ENCODE results near the gene NPRL2.
"Not testable (repeated sequence)": the region's sequence is repeated elsewhere in the genome, so short reads cannot be mapped to it uniquely, and the experiment has no call there.

NPRL2 gene

DNA sequence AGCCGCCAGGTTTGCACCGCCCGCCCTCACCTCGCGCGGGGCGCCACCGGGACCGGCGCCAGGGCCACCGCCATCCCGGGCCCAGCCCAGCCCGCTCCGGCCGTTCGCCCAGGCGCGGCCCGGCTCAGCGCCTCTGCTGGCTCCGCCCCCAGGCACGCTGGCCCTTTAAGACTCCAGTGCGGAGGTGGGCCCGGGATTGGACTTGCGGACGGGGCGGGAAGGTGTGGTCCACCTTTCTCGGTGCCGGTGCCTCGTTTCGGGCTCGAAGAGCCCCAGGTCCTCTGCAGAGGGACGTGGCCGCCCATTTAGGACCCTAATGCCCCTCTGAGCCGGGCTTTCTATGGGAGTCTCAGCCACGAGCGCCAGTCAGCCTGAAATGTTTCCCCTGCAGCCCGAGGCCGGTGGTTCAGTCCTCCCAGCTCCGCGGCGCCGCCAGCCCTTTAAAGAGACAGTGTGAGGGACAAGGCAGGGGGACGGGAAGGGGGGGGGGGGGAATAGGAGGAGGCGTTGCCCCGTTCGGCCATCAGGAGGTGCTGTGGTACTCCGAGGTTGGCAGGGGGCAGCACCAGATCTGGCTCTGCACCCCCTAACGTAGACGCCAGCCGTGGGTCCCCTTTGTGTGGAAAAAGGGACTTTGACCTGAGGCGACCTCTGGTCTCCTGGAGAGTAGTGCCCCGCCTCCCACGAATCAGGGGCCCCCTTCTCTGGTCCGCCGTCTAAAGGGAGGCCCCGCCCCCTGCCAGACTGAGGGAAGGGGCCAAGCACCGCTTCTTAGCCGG is 29.1 kb downstream of the NPRL2 start:
- intact Hi-C loops (cut with DNase I) = loop anchor here (10.0 kb wide), 2 partner anchors 47 to 97 kb away; partner anchors contain the start of gene LSMEM2

DNA sequence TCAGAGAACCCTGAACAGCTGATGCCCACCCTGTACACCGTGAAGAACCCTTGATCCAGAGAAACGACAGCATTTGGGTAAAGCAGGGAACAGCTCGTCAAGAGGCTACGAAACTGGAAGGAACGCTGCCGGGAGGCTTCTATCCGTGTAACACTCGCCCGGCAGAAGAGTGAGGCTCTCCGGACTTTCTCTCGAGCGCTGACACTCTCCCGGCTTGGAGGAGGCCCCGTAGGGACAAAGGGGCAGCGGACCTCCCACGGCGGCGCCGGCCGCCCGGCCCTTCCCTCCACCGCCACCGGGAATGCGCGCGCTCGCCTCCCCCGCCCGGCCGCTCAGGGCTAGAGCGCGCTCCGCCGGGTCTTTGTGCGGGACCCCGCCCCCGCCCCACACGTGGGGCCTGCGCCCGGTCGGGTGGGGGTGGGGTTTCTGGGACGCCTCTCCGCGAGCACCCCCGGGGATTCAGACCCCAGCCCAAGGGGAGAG is 29.7 kb downstream of the NPRL2 start:
- intact Hi-C loops (cut with DNase I) = loop anchor here (10.0 kb wide), 2 partner anchors 46 to 96 kb away; partner anchors contain the start of gene LSMEM2
- peak in 41 of 42 donors; percentile 66 to 93 (median 85) for DNase-seq

More for the DNA sequence above, 29.1 kb downstream of the NPRL2 start:
- DNase-seq = peak; percentile 77 to 97 (median 91)

GRCh38 chr3:50319894-50320625 is 30.5 kb downstream of the NPRL2 start:
- DNase-seq = no peak
- intact Hi-C loops (cut with DNase I) = loop anchor here (10.0 kb wide), 2 partner anchors 45 to 95 kb away; partner anchors contain the start of gene LSMEM2

DNA sequence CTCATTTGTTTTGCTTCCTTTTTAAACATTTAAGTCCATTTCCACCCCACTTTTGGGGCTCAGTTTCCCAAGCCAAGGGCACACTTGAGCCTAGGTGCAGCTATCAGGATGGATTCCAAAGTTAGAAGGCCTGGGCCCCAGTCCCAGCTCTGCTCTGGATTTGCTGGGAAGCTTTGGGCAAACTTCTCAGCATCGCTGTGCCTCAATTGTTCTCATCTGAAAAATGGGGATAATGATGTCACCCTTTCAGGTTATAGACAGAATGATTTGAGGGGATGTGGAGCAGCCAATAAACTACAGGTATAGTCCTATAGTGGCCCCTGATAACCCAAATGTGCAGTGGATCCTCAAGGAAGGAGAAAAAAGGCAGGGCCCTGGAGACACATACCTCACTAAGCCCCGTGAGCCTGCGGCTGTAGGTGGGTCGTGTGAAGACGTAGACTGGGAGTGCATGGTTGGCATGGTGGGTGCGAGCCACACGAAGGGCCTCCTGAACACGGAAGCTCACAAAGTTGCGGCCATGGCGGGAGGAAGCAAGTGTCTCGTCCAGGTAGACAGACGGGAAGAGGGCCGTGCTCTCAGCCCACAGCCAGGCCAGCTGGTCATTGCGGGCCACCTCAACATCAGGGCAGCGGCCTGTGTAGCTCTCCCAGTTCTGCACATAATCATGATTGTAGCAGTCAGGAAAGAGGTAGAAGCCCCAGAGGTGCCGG is 31.2 kb downstream of the NPRL2 start:
- DNase-seq = no peak

GRCh38 chr3:50318615-50319014 is 32.0 kb downstream of the NPRL2 start:
- intact Hi-C loops (cut with DNase I) = no loop called here
- DNase-seq = no peak

More for the DNA sequence above, 31.2 kb downstream of the NPRL2 start:
- intact Hi-C loops (cut with DNase I) = no loop called here

DNA sequence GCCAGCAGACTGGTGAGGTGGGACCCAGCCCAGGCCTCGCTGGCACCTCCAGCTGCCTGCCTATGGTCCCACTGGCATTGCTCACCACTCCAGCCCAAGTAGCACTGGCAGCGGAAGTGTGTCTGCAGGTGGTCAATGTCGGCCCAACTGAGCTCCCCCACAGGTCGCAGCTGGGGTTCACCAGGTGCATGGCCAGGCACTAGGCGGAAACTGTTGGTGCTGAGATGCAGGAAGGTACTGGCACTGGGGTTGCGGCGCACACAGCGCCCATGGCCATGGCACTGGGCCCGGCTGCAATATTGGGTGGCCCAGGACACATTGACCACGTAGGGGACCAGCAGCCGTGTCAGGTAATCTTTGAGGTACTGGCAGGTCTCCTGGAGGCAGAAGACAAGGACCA is 32.4 kb downstream of the NPRL2 start:
- intact Hi-C loops (cut with DNase I) = no loop called here
- DNase-seq = no peak

DNA sequence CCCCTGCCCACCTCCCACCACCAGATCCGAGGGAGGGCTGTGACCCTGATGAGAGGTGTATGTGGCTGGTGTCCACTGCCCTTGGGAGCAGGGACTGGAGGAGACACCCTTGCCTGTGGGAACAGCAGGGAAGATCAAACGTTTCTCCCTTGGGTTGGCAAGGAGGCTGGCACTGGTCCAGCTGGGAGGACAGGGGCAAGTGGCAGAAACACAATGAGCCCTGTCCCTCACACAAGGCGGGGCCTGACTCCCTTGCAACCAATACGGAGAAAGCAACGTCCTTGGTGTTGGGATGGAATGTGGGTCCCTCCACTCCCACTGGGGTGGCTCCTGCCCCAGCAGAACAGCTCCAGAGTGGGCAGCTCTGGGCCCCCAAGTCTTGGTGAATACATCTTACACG is 33.3 kb downstream of the NPRL2 start:
- intact Hi-C loops (cut with DNase I) = no loop called here

GRCh38 chr3:50316657-50317242 is 33.8 kb downstream of the NPRL2 start:
- intact Hi-C loops (cut with DNase I) = no loop called here
- peak in 38 of 42 donors; percentile 46 to 94 (median 74) for DNase-seq

More for the DNA sequence above, 33.3 kb downstream of the NPRL2 start:
- no peak for DNase-seq

DNA sequence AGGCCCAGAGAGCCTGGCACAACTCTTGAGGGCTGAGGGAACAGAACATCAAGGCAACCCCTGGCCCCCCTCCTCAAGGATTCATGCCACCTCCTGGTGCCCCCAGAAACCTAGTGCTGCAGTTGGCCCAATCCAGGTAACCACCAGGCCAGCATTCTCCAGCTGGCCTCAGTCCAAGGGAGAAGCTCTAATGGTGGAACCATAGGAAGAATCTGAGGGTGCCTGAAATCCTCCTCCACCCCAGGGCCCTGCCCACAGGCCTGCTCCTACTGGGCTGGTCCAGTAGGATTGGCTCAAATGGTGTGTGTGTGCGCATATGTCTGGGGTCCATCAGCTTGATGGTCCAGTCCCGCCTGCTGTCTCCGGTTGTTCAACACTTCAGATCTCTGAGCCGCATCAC is 35.8 kb downstream of the NPRL2 start:
- DNase-seq = no peak
- intact Hi-C loops (cut with DNase I) = no loop called here

DNA sequence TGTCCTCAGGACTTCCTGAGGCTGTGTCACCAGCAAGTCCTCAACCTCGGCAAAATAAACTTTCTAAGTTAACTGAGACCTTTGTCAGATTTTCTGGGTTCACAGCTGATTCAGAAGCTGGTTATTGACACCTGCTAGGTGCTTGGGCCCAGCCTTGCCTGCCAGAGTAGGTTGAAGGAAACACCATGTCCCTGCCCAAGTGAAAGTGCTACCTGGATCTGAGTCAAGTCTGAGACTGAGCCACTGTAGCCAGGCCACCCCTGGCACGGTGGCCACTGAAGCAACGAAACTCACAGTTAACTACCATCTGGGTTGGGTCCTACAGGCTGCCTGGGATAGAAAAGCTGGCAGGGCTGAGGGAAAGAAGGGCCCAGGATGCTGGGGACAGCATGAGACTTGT is 36.2 kb downstream of the NPRL2 start:
- DNase-seq = no peak

GRCh38 chr3:50312041-50312440 is 38.5 kb downstream of the NPRL2 start:
- intact Hi-C loops (cut with DNase I); DNase-seq: not testable (repeated sequence)

More for the DNA sequence above, 36.2 kb downstream of the NPRL2 start:
- intact Hi-C loops (cut with DNase I) = no loop called here

DNA sequence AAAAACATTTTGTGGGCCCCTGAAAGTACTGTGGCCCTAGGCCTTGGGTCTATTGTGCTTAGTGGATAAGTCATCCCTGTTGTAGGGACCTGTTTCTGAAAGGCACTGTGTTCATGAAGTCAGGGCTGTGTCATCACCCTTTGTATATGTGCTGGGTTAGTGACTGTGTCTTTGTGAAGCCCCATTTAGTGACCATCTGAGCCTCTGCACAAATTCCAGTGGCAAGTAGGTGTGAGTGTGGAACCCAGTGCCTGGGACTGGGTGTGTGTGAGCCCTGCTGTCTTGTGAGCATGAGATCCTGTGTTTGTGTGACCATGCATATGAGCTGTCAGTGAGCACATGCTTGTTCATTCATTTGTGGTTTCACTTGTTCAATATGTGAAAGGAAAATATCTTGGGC is 46.0 kb downstream of the NPRL2 start:
- DNase-seq = no peak
- intact Hi-C loops (cut with DNase I) = no loop called here

- no peak for DNase-seq
Observed at GRCh38 chr3:50303013-50303815, 47.4 kb downstream of the NPRL2 start, which contains the start of gene HYAL1. Gene HYAL1, minus strand, starts transcription at chr3:50303574. Its CDS starts 618 bp downstream, at chr3:50302956.

GRCh38 chr3:50302095-50303012 is 48.2 kb downstream of the NPRL2 start:
- no peak for DNase-seq
- intact Hi-C loops (cut with DNase I) = no loop called here

More at GRCh38 chr3:50303013-50303815, 47.4 kb downstream of the NPRL2 start, which contains the start of gene HYAL1:
- intact Hi-C loops (cut with DNase I) = no loop called here

DNA sequence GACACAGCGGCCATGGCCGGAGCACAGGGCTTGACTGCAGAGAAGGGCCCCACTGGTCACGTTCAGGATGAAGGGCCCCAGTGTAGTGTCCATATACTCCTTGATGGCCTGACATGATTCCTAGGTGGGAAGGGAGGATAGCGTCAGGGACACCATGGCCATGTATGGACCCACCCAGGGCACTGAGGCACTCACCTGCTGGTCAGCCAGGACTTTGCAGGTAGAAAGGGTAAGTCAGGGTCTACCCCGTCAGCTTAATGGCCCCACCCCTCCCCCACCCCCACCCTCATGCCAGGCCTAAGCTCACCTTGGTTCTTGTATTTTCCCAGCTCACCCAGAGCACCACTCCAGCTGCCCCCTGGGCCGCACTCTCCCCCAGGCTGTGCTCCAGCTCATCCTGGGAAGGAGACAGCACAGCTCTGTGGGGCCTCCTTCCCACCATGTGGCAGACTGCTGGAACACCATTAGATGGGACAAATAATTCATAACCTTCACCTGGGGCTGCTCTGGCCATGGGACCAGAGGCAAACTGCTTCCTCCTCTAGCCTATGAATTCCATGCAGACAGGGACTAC is 49.8 kb downstream of the NPRL2 start:
- no peak for DNase-seq
- intact Hi-C loops (cut with DNase I) = no loop called here

DNA sequence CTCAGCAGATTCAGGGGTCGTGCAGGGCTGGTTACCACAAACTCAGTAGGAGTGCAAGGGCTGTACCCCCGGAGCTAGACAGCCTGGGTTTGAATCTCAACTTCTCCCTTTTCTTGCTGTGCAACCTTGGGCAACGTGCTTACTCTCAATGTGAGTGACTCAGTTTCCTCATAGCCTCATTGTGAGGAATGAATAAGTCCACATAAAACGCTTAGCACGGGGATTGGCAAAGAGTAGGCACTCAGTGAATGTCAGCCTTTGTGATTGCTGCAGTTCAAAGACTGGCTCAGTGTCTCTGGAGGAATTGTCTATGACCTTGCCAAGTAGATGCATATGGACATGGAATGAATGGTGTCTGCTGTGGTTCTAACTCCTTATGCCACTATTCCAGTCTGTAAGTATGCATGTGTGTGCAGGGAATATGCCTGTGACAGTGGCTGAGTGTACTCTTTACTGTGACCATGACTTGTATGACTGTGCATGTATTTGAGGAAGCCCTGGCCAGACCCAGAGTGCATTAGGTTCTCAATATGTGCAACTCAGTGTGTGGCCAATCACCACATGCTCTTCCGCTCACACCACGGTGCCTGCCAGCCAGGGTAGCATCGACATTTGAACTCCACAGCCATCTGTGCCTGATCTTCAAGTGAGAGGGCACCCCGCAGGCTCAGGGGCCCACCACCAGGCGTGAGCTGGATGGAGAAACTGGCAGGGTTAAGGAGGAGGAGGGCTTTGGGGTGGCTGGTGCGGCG is 50.5 kb downstream of the NPRL2 start:
- intact Hi-C loops (cut with DNase I) = no loop called here
- DNase-seq = peak in 19 of 42 donors; percentile 38 to 79 (median 58)

All from head of caudate nucleus (tissue), 42 donors.